Activated B cell treated with CpG ODN at 0.5 μM for 24 hours (primary cell): Measurements from ENCODE around the gene USP25. TPM values are rescaled to one million over a fixed set of nuclear protein-coding genes. Genes with fewer than 3 reads are reported as not detected.

Experiments used
- ATAC-seq: fragments of 200-7000 bp; cut with Tn5 transposase; one replicate; pipeline ENCODE4 v1.10.0; 2021; ENCODE audit warnings: low read depth, mild to moderate bottlenecking, moderate library complexity
- CTCF ChIA-PET: fragments of 350-600 bp; sonication (Branson Sonifier 250); formaldehyde crosslinking; loops from one replicate; lab custom pipeline; 2021; ENCODE audit warnings: antibody characterized with exemption; lab: Charles Lee
- POLR2A ChIA-PET: fragments of 350-600 bp; sonication (Branson Sonifier 250); formaldehyde crosslinking; loops from one replicate; lab custom pipeline; 2021; ENCODE audit warnings: antibody characterized with exemption; lab: Charles Lee
- DNase-seq: peaks from one replicate; pipeline ENCODE4 v3.0.0; 2022
- H3K27ac Mint-ChIP-seq: one replicate; pipeline ENCODE4 v1.8.0; 2020; ENCODE audit warnings: mixed read lengths
- H3K27me3 Mint-ChIP-seq: one replicate; pipeline ENCODE4 v1.8.0; 2021; ENCODE audit warnings: mixed read lengths
- H3K36me3 Mint-ChIP-seq: one replicate; pipeline ENCODE4 v1.8.0; 2021; ENCODE audit warnings: low read depth, mixed read lengths
- H3K4me1 Mint-ChIP-seq: one replicate; pipeline ENCODE4 v1.8.0; 2021; ENCODE audit warnings: mixed read lengths
- H3K4me3 Mint-ChIP-seq: one replicate; pipeline ENCODE4 v1.8.0; 2020; ENCODE audit warnings: mild to moderate bottlenecking, mixed read lengths
- H3K9me3 Mint-ChIP-seq: one replicate; pipeline ENCODE4 v1.8.0; 2020; ENCODE audit warnings: mixed read lengths
- intact Hi-C: fragments of 100-400 bp; cut with micrococcal nuclease; formaldehyde crosslinking; loops from one replicate; pipeline ENCODE4 v1.15.1; 2024
- total RNA-seq: library from RNA; stranded (reverse); gene quantifications from 2 replicates; pipeline ENCODE4 v1.2.3, GENCODE V29; 2022
- TF ChIP-seq, protein P1 (sequence below): fragments of 200-600 bp; IDR thresholded peaks from one replicate; pipeline ENCODE4 v1.8.0; 2022; ENCODE audit warnings: antibody characterized with exemption, mild to moderate bottlenecking

Gene USP25
- total RNA-seq, 1 donor from 2014 or later: 38.3 TPM

DNA sequence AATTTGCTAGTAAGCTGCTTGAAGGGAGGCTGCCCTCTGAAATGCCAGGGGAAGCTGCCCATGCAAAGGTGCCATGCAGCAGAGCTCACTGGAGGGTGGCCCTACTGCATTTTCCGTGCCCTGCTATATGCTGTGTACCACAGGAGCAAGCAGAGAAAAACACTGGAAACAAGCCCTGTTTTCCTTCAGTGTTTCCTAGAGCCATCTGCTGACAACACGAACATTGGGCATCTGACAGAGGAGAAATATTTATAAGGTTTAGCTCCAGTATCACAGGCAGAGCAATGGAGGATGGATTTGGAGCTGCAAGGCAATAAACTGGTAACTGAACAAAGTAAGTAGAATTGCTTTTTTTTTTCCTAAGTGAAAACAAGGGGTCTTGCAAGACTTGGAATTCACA lies 198.4 kb downstream of the USP25 start:
- CTCF ChIA-PET: no interaction called here
- H3K27me3 Mint-ChIP-seq: peaks cover 3% of the 10 kb centered on the region
- peaks cover 4% of the 10 kb centered on the region for H3K9me3 Mint-ChIP-seq
- DNase-seq: no peak
- no peak overlapping the region for H3K4me3 Mint-ChIP-seq
- TF ChIP-seq, protein P1, sequence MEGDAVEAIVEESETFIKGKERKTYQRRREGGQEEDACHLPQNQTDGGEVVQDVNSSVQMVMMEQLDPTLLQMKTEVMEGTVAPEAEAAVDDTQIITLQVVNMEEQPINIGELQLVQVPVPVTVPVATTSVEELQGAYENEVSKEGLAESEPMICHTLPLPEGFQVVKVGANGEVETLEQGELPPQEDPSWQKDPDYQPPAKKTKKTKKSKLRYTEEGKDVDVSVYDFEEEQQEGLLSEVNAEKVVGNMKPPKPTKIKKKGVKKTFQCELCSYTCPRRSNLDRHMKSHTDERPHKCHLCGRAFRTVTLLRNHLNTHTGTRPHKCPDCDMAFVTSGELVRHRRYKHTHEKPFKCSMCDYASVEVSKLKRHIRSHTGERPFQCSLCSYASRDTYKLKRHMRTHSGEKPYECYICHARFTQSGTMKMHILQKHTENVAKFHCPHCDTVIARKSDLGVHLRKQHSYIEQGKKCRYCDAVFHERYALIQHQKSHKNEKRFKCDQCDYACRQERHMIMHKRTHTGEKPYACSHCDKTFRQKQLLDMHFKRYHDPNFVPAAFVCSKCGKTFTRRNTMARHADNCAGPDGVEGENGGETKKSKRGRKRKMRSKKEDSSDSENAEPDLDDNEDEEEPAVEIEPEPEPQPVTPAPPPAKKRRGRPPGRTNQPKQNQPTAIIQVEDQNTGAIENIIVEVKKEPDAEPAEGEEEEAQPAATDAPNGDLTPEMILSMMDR: no peak
- H3K27ac Mint-ChIP-seq: no peak overlapping the region
- H3K4me1 Mint-ChIP-seq: no peaks in the 10 kb centered on the region
- ATAC-seq: no peak
- H3K36me3 Mint-ChIP-seq: no peaks in the 10 kb centered on the region
- POLR2A ChIA-PET: no interaction called here
- intact Hi-C loops: no loop called here

DNA sequence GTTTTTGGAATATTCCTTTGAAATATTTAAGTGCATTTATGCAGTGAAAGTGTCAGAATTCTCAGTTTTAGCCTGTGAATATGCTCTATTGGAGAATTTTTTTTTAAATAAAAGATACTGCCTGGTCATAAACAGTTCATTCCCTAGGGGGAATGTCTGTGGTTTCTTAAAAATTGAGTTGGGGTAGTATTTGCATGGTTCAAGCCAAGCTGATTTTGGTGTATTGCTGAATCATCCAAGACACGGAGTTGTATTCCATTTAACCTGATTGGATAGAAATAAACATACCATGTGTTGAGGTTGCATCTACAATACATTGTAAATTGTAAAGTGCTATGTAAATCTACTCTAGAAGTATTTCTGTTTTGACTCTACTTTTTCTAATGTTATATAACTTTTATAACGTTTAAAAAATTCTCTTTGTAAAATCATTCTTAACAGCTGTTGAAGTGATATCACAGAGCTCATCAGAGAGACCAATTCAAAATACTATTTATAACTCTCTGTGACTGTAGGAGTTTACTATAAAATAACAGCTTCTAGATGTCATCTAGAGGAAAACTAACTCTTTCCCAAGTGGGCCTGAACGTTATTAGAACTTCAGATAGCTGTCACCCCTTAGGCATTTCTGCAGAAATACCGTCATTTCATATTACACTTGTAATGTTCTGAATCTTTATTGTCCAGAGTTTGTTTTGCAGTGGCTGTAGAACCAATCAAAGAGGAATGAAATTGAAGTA lies 199.1 kb downstream of the USP25 start:
- no peak overlapping the region for H3K27ac Mint-ChIP-seq
- H3K4me3 Mint-ChIP-seq: no peak overlapping the region
- H3K36me3 Mint-ChIP-seq: no peaks in the 10 kb centered on the region
- TF ChIP-seq, protein P1: no peak
- H3K27me3 Mint-ChIP-seq: peaks cover 3% of the 10 kb centered on the region
- intact Hi-C loops: no loop called here
- no peak for DNase-seq
- no peak for ATAC-seq
- H3K4me1 Mint-ChIP-seq: no peaks in the 10 kb centered on the region
- peaks cover 4% of the 10 kb centered on the region for H3K9me3 Mint-ChIP-seq
- ChIA-PET POLR2A (no interaction called here), CTCF (no interaction called here)

DNA sequence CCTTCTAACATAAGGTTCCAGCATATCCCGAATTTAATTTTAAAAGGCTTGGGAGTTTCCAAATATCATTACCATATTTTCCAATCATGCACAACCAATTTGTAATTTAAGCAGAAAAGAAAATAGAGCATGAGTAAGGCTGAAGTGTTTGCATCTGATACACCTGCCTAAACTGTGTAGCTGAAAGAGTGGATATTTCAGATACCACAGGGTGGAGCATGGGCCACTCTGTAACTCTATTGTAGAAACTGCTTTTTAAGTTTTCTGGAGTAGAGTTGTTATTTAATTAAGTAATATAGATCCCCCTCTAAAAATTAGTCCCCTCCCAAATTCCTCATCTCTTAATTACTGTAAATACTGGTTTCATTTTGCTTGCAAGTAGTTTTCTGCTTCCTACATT lies 199.8 kb downstream of the USP25 start:
- ChIA-PET POLR2A (no interaction called here), CTCF (no interaction called here)
- no peak overlapping the region for H3K4me3 Mint-ChIP-seq
- ATAC-seq (no peak), DNase-seq (no peak)
- peaks cover 3% of the 10 kb centered on the region for H3K27me3 Mint-ChIP-seq
- no peaks in the 10 kb centered on the region for H3K4me1 Mint-ChIP-seq
- TF ChIP-seq, protein P1: no peak
- no peaks in the 10 kb centered on the region for H3K36me3 Mint-ChIP-seq
- no peak overlapping the region for H3K27ac Mint-ChIP-seq
- intact Hi-C loops: no loop called here
- peaks cover 4% of the 10 kb centered on the region for H3K9me3 Mint-ChIP-seq
